HCT116 (cell line): ENCODE measurements around the gene UBE2F. TPM values are rescaled to one million over a fixed set of nuclear protein-coding genes. Genes with fewer than 3 reads are reported as not detected.

Experiments used
- ATAC-seq: fragments of 200-7000 bp; cut with Tn5 transposase; 2 replicates; pipeline ENCODE4 v1.9.1; 2020; ENCODE audit warnings: mild to moderate bottlenecking, moderate library complexity
- BruUV-seq: library from RNA; stranded (reverse); fragments of 400-500 nt; replicated peaks from 2 replicates; lab custom pipeline; 2021; lab: Mats Ljungman, UMichigan
- CTCF ChIA-PET: fragments of 300-600 bp; sonication (Branson Sonifier 250); formaldehyde crosslinking; loops from one replicate; lab custom pipeline; 2021; ENCODE audit warnings: antibody characterized with exemption; lab: Charles Lee
- POLR2A ChIA-PET: fragments of 300-600, 350-600 bp; sonication (Branson Sonifier 250); formaldehyde crosslinking; loops from one replicate; lab custom pipeline; 2021; ENCODE audit warnings: antibody characterized with exemption; lab: Charles Lee
- RAD21 ChIA-PET, 2 experiments: fragments of 300-600 bp; sonication (Branson Sonifier 250); formaldehyde crosslinking; loops; one replicate each; lab custom pipeline; 2023; ENCODE audit warnings: low total read pairs in 2 of 2; ENCODE audit not compliant: uncharacterized antibody in 2 of 2, unreplicated experiment in 2 of 2, low non-redundant PET in 1 of 2; lab: Charles Lee
- DNase-seq: peaks from one replicate; pipeline ENCODE4 v3.0.0-alpha.2; 2010; ENCODE audit warnings: low read depth, low spot score
- H2AFZ ChIP-seq: fragments of 200-600 bp; shearing (Covaris generic), sonication (generic); 2 replicates; pipeline ENCODE4 v1.6.1; 2017; ENCODE audit warnings: low read depth, mixed run types, mixed read lengths, antibody characterized with exemption, low read length; ENCODE audit not compliant: poor library complexity, severe bottlenecking
- H3K27ac ChIP-seq: 2 replicates; pipeline ENCODE4 v1.5.1; 2012; ENCODE audit warnings: low read depth, low read length
- H3K27me3 ChIP-seq: fragments of 200-600 bp; sonication (generic); 2 replicates; pipeline ENCODE4 v1.6.1; 2016; ENCODE audit warnings: mixed run types, low read length, mixed read lengths; ENCODE audit not compliant: insufficient read depth
- H3K36me3 ChIP-seq, 2 experiments: fragments of 200-500 bp in 1 of 2; fragments of 200-600 bp in 1 of 2; sonication (Bioruptor generic) in 1 of 2; sonication (generic) in 1 of 2; 2 replicates each; pipeline versions ENCODE4 v1.5.1 to v1.6.1; 2014 to 2016; ENCODE audit warnings: low read length in 2 of 2, inconsistent platforms in 1 of 2, mixed read lengths in 1 of 2, mixed run types in 1 of 2; ENCODE audit not compliant: insufficient read depth in 2 of 2, control insufficient read depth in 1 of 2
- H3K4me1 ChIP-seq, 2 experiments: fragments of 200-600 bp in 1 of 2; sonication (generic) in 1 of 2; 2 replicates each; pipeline versions ENCODE4 v1.5.1 to v1.6.1; 2012 to 2017; ENCODE audit warnings: low read length in 2 of 2, inconsistent platforms in 1 of 2, mild to moderate bottlenecking in 1 of 2, mixed read lengths in 1 of 2, mixed run types in 1 of 2, moderate library complexity in 1 of 2; ENCODE audit not compliant: insufficient read depth in 2 of 2, control insufficient read depth in 1 of 2
- H3K4me2 ChIP-seq: fragments of 200-600 bp; sonication (generic); 2 replicates; pipeline ENCODE4 v1.6.1; 2017; ENCODE audit warnings: mixed run types, low read length, mixed read lengths
- H3K4me3 ChIP-seq, 2 experiments: fragments of 200-600 bp in 1 of 2; sonication (generic) in 1 of 2; replicated peaks in 1 of 2; 2 replicates each; pipeline ENCODE4 v1.5.1; 2011 to 2016; ENCODE audit warnings: low read length in 2 of 2, control low read depth in 1 of 2, low read depth in 1 of 2, mild to moderate bottlenecking in 1 of 2, mixed read lengths in 1 of 2, mixed run types in 1 of 2
- H3K79me2 ChIP-seq: fragments of 200-600 bp; sonication (generic); 2 replicates; pipeline ENCODE4 v1.6.1; 2017; ENCODE audit warnings: mild to moderate bottlenecking, mixed run types, low read length, moderate library complexity, mixed read lengths; ENCODE audit not compliant: insufficient read depth
- H3K9ac ChIP-seq: fragments of 200-600 bp; sonication (generic); 2 replicates; pipeline ENCODE4 v1.6.1; 2016; ENCODE audit warnings: low read length, mixed read lengths
- H3K9me2 ChIP-seq: fragments of 200-600 bp; sonication (generic), shearing (Covaris generic); 2 replicates; pipeline ENCODE4 v1.6.1; 2017; ENCODE audit warnings: mixed run types, mild to moderate bottlenecking, moderate library complexity; ENCODE audit not compliant: insufficient read depth
- H3K9me3 ChIP-seq, 2 experiments: fragments of 200-500 bp in 1 of 2; fragments of 200-600 bp in 1 of 2; sonication (Bioruptor generic) in 1 of 2; sonication (generic) in 1 of 2; 2 replicates each; pipeline ENCODE4 v1.6.1; 2014 to 2017; ENCODE audit warnings: low read length in 2 of 2, mixed read lengths in 2 of 2, inconsistent platforms in 1 of 2, low read depth in 1 of 2, mild to moderate bottlenecking in 1 of 2, mixed run types in 1 of 2, moderate library complexity in 1 of 2; ENCODE audit not compliant: control insufficient read depth in 1 of 2, insufficient read depth in 1 of 2
- H4K20me1 ChIP-seq: fragments of 200-600 bp; sonication (generic), shearing (Covaris generic); 2 replicates; pipeline ENCODE4 v1.6.1; 2017; ENCODE audit warnings: mixed run types, mild to moderate bottlenecking, moderate library complexity; ENCODE audit not compliant: insufficient read depth
- CBX3 ChIP-seq: IDR thresholded peaks from 2 replicates; pipeline ENCODE4 v1.6.1; 2012; ENCODE audit warnings: low read depth
- CEBPB ChIP-seq: IDR thresholded peaks from 2 replicates; pipeline ENCODE4 v1.6.1; 2012; ENCODE audit warnings: low read depth
- EGR1 ChIP-seq: IDR thresholded peaks from 2 replicates; pipeline ENCODE4 v1.6.1; 2012; ENCODE audit warnings: low read depth
- ELF1 ChIP-seq: IDR thresholded peaks from 2 replicates; pipeline ENCODE4 v1.6.1; 2012; ENCODE audit warnings: low read depth, borderline replicate concordance
- EZH2 ChIP-seq: fragments of 200-600 bp; sonication (generic); IDR thresholded peaks from 2 replicates; pipeline ENCODE4 v1.6.1; 2017; ENCODE audit warnings: antibody characterized with exemption, mixed run types
- EZH2phosphoT487 ChIP-seq: fragments of 200-600 bp; IDR thresholded peaks from 2 replicates; pipeline ENCODE4 v1.6.1; 2018; ENCODE audit warnings: antibody characterized with exemption, borderline replicate concordance
- FOSL1 ChIP-seq: IDR thresholded peaks from 2 replicates; pipeline ENCODE4 v1.6.1; 2012; ENCODE audit warnings: low read depth
- JUND ChIP-seq: IDR thresholded peaks from 2 replicates; pipeline ENCODE4 v1.6.1; 2012
- MAX ChIP-seq: IDR thresholded peaks from 2 replicates; pipeline ENCODE4 v1.6.1; 2012
- POLR2A ChIP-seq: IDR thresholded peaks from 2 replicates; pipeline ENCODE4 v1.7.0; 2011; ENCODE audit warnings: borderline replicate concordance; ENCODE audit not compliant: insufficient read depth, insufficient read length; ENCODE audit errors: extremely low read depth
- RAD21 ChIP-seq: IDR thresholded peaks from 2 replicates; pipeline ENCODE4 v1.6.1; 2012; ENCODE audit warnings: low read depth, mild to moderate bottlenecking
- SIN3A ChIP-seq: IDR thresholded peaks from 2 replicates; pipeline ENCODE4 v1.6.1; 2012; ENCODE audit warnings: low read depth
- TCF7L2 ChIP-seq: IDR thresholded peaks from 2 replicates; pipeline ENCODE4 v1.7.0; 2011; ENCODE audit warnings: borderline replicate concordance, inconsistent platforms; ENCODE audit not compliant: insufficient read depth, insufficient read length; ENCODE audit errors: extremely low read depth
- ZBTB33 ChIP-seq: IDR thresholded peaks from 2 replicates; pipeline ENCODE4 v1.6.1; 2011; ENCODE audit warnings: mild to moderate bottlenecking, low read length, moderate library complexity; ENCODE audit not compliant: insufficient replicate concordance; ENCODE audit errors: extremely low read depth
- ZFX ChIP-seq: fragments of 450-650 bp; IDR thresholded peaks from 2 replicates; pipeline ENCODE4 v1.6.1; 2017
- intact Hi-C: fragments of 100-400 bp; cut with micrococcal nuclease; formaldehyde crosslinking; loops from 2 replicates; pipeline ENCODE4 v1.10.0; 2022
- total RNA-seq: library from RNA; stranded (reverse); gene quantifications from one replicate; pipeline ENCODE4 v1.2.1, GENCODE V29; 2021; ENCODE audit not compliant: unreplicated experiment

Gene UBE2F
- total RNA-seq, 1 experiment from 2014 or later, result 32.8 TPM

DNA sequence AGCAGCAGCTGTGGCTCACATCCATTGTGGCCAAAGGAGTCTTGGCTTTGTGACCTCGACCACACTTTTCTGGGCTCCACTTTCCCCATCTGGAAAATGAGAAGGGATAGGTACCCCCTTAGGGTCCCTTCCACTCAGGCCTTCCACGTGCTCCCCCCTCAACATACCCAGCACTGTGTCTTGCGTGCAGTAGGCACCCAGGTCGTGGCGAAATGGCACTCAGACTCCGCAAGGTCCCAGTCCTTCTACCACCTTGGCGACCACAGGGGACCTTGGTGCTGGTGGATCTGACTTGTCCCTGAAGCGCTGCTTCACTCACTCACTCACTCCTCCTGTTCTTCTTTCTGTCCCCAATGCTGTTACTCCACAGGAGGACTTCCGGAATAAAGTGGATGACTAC lies 74.1 kb downstream of the UBE2F start (continued):
- TF ChIP-seq ZBTB33 (no peak), MAX (no peak), RAD21 (no peak), POLR2A (no peak), EGR1 (no peak), CEBPB (no peak), TCF7L2 (no peak), FOSL1 (no peak), EZH2phosphoT487 (no peak)

- intact Hi-C loops, result no loop called here
- no peak overlapping the region for H2AFZ ChIP-seq
- RAD21 ChIA-PET, result no interaction called here
- no peaks in the 10 kb centered on the region for H3K4me1 ChIP-seq
- TF ChIP-seq SIN3A, result no peak
- TF ChIP-seq EZH2phosphoT487, result no peak
- TF ChIP-seq FOSL1, result no peak
- TF ChIP-seq TCF7L2, result no peak
- no peak for TF ChIP-seq RAD21
- TF ChIP-seq JUND, result no peak
- no peak for TF ChIP-seq POLR2A
- TF ChIP-seq EZH2, result no peak
- no peak for TF ChIP-seq EGR1
- no peak for TF ChIP-seq CBX3
- TF ChIP-seq ZFX, result no peak
- no peak for TF ChIP-seq CEBPB
- no peak for TF ChIP-seq ELF1
- no peaks in the 10 kb centered on the region for H3K36me3 ChIP-seq
- H4K20me1 ChIP-seq, result no peaks in the 10 kb centered on the region
- H3K4me2 ChIP-seq, result no peak overlapping the region
- POLR2A ChIA-PET, result no interaction called here
- ATAC-seq (no peak), DNase-seq (no peak)
- H3K9me3 ChIP-seq, result no peaks in the 10 kb centered on the region
- no peak overlapping the region for H3K4me3 ChIP-seq
- CTCF ChIA-PET, result no interaction called here
- H3K9me2 ChIP-seq, result no peaks in the 10 kb centered on the region
- H3K27ac ChIP-seq, result no peak overlapping the region
- H3K27me3 ChIP-seq, result no peaks in the 10 kb centered on the region
- H3K9ac ChIP-seq, result no peak overlapping the region
- BruUV-seq, result no TSS peak
- H3K79me2 ChIP-seq, result no peaks in the 10 kb centered on the region
These were observed 75.3 kb downstream of the UBE2F start for GRCh38 chr2:238042090-238042489.
